ENCODE measurements around the gene SCFD1.
"Not testable (repeated sequence)": the region's sequence is repeated elsewhere in the genome, so short reads cannot be mapped to it uniquely, and the experiment has no call there.

- TF ChIP-seq, protein P1, sequence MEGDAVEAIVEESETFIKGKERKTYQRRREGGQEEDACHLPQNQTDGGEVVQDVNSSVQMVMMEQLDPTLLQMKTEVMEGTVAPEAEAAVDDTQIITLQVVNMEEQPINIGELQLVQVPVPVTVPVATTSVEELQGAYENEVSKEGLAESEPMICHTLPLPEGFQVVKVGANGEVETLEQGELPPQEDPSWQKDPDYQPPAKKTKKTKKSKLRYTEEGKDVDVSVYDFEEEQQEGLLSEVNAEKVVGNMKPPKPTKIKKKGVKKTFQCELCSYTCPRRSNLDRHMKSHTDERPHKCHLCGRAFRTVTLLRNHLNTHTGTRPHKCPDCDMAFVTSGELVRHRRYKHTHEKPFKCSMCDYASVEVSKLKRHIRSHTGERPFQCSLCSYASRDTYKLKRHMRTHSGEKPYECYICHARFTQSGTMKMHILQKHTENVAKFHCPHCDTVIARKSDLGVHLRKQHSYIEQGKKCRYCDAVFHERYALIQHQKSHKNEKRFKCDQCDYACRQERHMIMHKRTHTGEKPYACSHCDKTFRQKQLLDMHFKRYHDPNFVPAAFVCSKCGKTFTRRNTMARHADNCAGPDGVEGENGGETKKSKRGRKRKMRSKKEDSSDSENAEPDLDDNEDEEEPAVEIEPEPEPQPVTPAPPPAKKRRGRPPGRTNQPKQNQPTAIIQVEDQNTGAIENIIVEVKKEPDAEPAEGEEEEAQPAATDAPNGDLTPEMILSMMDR (IDR thresholded peaks at IDR 0.05 in 8 of 11, conservative IDR thresholded peaks at IDR 0.05 in 3 of 11): not testable (repeated sequence)
- TF ChIP-seq POLR2A (IDR thresholded peaks at IDR 0.05): not testable (repeated sequence)
Measured at GRCh38 chr14:30574777-30575176, 47.3 kb upstream of the SCFD1 start.

Measured in spleen (tissue), 7 donors.